GM12873 (cell line): ENCODE data around the gene TAS2R38.
A peak's percentile ranks its signal among the peaks of the same experiment; 100 is the strongest.

Experiments
- TF ChIP-seq, protein P1 (sequence below): IDR thresholded peaks from 2 replicates; pipeline ENCODE4 v1.5.1; 2012; ENCODE audit warnings: low read depth, mild to moderate bottlenecking, moderate library complexity, low read length, control low read depth; ENCODE audit not compliant: insufficient read depth; ENCODE audit errors: missing control alignments

Gene TAS2R38

DNA sequence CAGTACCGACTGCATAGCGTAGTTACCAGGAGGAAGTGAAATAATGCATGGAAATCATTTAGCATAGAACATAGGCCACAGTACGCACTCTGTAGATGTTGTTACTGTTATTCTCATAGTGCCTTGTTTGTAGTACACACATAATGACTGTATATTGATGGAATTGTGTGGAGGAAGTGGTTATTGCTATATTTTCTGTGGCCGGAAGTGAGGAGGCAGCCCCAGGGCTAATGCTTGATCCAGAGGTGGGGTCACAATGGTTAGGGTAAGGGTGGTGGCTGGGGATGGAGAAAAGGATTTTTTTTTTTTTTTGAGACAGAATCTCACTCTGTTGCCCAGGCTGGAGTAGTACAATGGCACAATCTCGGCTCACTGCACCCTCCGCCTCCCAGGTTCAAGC, 17.6 kb upstream of the TAS2R38 start:
- TF ChIP-seq, protein P1, sequence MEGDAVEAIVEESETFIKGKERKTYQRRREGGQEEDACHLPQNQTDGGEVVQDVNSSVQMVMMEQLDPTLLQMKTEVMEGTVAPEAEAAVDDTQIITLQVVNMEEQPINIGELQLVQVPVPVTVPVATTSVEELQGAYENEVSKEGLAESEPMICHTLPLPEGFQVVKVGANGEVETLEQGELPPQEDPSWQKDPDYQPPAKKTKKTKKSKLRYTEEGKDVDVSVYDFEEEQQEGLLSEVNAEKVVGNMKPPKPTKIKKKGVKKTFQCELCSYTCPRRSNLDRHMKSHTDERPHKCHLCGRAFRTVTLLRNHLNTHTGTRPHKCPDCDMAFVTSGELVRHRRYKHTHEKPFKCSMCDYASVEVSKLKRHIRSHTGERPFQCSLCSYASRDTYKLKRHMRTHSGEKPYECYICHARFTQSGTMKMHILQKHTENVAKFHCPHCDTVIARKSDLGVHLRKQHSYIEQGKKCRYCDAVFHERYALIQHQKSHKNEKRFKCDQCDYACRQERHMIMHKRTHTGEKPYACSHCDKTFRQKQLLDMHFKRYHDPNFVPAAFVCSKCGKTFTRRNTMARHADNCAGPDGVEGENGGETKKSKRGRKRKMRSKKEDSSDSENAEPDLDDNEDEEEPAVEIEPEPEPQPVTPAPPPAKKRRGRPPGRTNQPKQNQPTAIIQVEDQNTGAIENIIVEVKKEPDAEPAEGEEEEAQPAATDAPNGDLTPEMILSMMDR = no peak

DNA sequence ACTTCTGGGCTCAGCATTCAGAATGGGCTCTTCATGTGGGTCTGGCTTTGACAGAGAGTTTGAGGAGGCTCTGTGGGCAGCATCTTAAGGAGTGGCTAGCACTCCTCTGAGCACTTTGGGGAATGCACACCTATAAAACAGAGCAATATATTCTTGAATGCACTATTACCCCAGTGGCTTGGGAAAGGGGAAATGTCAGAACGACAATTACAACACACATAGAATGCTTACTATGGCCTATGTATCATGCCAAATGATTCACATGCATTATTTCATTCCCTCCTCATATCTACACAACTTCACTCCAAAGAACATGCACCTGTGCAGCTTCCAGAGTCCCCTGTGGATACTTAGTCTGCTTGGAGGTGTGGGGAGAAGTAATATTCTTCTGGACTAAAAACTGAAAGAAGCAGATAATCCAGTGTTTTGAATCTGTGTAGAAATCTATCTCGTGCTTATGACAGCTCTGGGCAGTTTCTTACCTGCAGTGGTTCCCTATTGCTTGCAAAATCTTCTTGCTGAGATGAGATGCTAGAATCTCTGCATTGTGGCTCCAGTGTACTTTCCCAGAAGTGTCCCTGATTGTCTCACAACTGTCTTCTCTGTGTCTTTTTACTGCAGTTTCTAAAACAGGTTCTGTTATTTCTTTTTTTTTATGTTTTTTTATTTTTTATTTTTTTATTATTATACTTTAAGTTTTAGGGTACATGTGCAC, 16.6 kb upstream of the TAS2R38 start:
- TF ChIP-seq, protein P1 = no peak

DNA sequence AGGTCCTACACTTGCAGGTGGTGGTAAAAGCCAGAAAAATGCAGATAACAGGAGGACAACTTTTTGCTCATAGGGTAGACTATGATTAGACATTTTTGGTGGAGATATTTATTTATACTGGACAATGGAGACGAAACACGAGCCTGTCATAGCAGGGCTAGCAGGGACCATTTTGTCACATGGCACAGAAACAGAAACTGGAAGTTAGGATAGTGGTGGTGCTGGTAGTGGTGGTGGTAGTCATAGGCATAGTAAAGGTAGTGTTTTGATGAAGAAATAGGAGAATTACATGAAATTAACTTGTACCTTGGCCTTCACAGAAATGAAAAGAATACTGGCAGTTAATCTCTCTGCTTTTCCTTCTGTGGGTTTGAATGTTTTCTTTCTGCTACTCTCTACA, 13.3 kb upstream of the TAS2R38 start:
- TF ChIP-seq, protein P1 = no peak

DNA sequence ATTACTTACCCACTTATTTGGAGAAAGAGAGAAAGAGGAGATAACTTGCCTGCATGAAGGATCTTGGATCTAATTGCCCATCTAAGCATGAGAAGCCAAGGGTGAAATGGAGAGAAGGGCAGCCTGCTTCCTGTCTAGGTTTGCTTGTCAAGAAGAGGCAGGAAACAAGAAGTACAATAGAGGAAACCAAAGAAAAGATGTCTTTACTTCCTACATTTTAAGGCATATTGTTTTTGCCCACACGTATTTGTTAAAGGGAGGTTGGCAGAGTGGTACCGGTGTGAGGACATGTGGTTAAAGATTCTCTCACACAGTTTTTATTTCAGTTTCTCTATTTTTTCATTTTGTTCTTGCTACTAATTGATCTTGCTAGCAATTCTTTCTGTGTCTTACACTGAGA, 6.0 kb upstream of the TAS2R38 start:
- TF ChIP-seq, protein P1 = no peak

DNA sequence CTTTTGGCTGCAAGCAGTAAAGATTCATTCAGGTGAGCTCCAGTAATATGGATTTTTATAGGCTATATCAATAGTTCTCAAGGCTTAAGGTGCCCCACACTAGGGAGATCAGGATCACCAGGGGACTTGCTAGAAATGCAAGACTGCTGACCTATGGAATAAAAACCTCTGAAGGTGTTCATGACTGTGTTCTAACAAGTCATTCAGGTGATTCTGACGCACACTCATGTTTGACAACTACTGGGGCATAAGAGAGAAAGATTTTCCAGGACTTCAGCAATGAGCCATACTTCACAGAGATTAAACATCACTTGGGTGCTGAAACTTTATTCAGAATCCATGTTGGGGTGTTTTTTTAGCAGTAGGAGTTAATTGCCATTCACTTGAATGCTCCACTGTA, 4.8 kb upstream of the TAS2R38 start:
- TF ChIP-seq, protein P1 = no peak

DNA sequence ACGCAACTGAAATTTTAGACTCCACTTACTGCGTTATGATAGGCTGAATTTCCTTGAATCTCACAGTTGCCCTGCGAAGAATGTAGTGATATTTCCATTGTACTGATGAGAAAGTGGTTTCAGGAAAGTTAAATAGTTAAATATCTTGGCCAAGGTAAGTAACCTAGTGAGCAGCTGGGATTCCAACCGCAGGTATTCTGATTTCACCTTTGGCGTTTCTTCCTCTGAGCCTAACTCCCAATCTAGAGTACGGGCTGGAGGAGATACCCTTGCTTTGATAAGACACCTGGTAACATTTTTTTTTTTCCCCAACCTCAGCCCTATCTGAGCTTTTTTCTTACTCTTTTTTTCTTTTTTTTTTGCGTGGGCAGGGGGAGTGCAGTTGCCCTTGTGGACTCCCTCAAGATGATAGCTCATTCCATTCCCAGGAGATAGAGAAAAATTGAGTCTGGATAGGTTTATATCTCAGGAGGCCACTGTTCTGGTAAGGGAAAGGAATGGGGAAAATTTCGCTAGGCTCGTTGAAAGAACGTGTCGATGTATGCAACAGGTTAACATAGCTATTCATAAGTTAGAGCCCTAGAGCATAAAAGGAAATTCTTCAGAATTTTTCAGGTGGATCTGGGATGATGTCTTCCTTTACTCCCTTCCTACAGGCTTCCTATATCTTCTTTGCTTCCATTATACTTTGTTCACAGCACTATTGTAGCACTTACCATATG, 3.1 kb upstream of the TAS2R38 start:
- TF ChIP-seq, protein P1 = no peak

DNA sequence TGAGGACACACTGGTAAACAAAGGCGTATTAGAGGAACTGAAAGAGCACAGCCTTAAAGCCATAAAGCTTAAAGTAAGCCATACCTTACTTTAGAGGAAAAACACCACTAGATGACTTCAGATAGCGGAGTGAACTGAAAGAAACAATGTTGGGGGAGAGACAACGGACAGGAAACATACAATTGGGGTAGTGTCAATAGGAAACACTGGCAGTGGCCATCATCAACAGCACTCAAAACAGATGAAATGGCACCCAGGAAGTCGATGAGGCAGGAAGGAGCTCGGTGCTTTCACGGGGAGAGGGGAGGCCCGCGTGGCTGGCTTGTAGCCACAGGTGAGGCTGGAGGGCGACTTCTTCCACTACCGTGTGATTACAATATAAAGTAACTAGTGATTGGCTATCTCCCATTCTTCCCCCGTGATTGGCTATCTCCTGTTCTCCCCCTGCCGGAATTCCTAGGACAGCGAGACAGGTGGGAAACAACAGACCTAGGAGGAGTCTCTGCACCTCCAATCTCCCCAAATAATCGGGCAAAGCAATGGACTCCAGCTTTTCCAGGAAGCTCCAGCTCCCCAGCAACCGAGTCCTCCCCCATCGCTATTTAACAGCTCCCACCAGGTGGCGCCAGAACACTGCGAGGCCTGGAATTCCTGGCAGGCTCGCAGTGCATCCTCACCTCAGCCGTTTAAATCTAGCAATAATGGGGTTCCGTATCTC, 2.4 kb upstream of the TAS2R38 start:
- TF ChIP-seq, protein P1 = peak; percentile 91
